K562 (cell line): ENCODE results near the gene ASCL3. TPM values are rescaled to one million over a fixed set of nuclear protein-coding genes. Genes with fewer than 3 reads are reported as not detected.

Experiments
- ATAC-seq: fragments of 200-7000 bp; cut with Tn5 transposase; 3 replicates; pipeline ENCODE4 v1.9.1; 2020; ENCODE audit warnings: moderate library complexity
- BruUV-seq: library from RNA; stranded (reverse); fragments of 400-500 nt; replicated peaks from 2 replicates; lab custom pipeline; 2021; lab: Mats Ljungman, UMichigan
- CTCF ChIA-PET: fragments of 300-600 bp; formaldehyde crosslinking; extraction: SDS; loops from one replicate; lab custom pipeline; 2021; ENCODE audit warnings: low intra/inter-chr PET ratio; lab: Yijun Ruan, JAX
- POLR2A ChIA-PET: fragments of 300-600, 350-650 bp; sonication (Branson Sonifier 250); formaldehyde crosslinking; extraction: SDS; loops from one replicate; lab custom pipeline; 2021; ENCODE audit warnings: antibody characterized with exemption, inconsistent platforms; lab: Yijun Ruan, JAX
- DNase-seq, 4 experiments: peaks; one replicate each; pipeline versions ENCODE4 v3.0.0 to v3.0.0-alpha.2; 2011 to 2018; ENCODE audit warnings: low spot score in 3 of 4, mixed read lengths in 3 of 4; ENCODE audit errors: extremely low read depth in 1 of 4
- FAIRE-seq: peaks from 2 replicates; lab custom pipeline; 2011; peaks lifted over from hg19 to GRCh38; lab: Jason Lieb, UNC
- H2AFZ ChIP-seq: 2 replicates; pipeline ENCODE4 v1.6.0; 2011; ENCODE audit warnings: low read depth, low read length, control low read depth, inconsistent platforms
- H3K27ac ChIP-seq: fragments of 200-600 bp; 3 replicates; pipeline ENCODE4 v1.8.0; 2011; ENCODE audit warnings: low read depth, mild to moderate bottlenecking, control low read depth, inconsistent platforms, low read length, moderate library complexity, mixed read lengths; ENCODE audit errors: extremely low read depth
- H3K27me3 ChIP-seq, 2 experiments: fragments of 300-600 bp in 1 of 2; 2 replicates in 1 of 2; 3 replicates in 1 of 2; pipeline versions ENCODE4 v1.6.0 to v1.8.0; 2011; ENCODE audit warnings: inconsistent platforms in 2 of 2, low read length in 2 of 2, mild to moderate bottlenecking in 1 of 2, mixed read lengths in 1 of 2, moderate library complexity in 1 of 2; ENCODE audit not compliant: control insufficient read depth in 2 of 2, insufficient read depth in 2 of 2
- H3K36me3 ChIP-seq: fragments of 300-600 bp; 3 replicates; pipeline ENCODE4 v1.8.0; 2011; ENCODE audit warnings: mild to moderate bottlenecking, low read length, inconsistent platforms; ENCODE audit not compliant: control insufficient read depth, insufficient read depth
- H3K4me1 ChIP-seq, 2 experiments: fragments of 200-600 bp in 1 of 2; replicated peaks in 1 of 2; 2 replicates in 1 of 2; 3 replicates in 1 of 2; pipeline versions ENCODE4 v1.5.1 to v1.8.0; 2011; ENCODE audit warnings: inconsistent platforms in 2 of 2, low read length in 2 of 2, mild to moderate bottlenecking in 1 of 2, mixed read lengths in 1 of 2, moderate library complexity in 1 of 2; ENCODE audit not compliant: control insufficient read depth in 2 of 2, insufficient read depth in 2 of 2
- H3K4me2 ChIP-seq: 2 replicates; pipeline ENCODE4 v1.6.1; 2011; ENCODE audit warnings: low read length, control low read depth, inconsistent platforms, mixed read lengths; ENCODE audit not compliant: insufficient read depth
- H3K4me3 ChIP-seq: fragments of 200-600 bp; sonication (generic), shearing (Covaris generic); 2 replicates; pipeline ENCODE4 v1.5.1; 2016; ENCODE audit warnings: control low read depth, inconsistent platforms
- H3K79me2 ChIP-seq: fragments of 200-600 bp; 3 replicates; pipeline ENCODE4 v1.8.0; 2011; ENCODE audit warnings: low read length, inconsistent platforms; ENCODE audit not compliant: control insufficient read depth, insufficient read depth
- H3K9ac ChIP-seq, 2 experiments: 2 replicates each; pipeline versions ENCODE4 v1.6.0 to v1.6.1; 2011; ENCODE audit warnings: low read depth in 2 of 2, low read length in 2 of 2, control low read depth in 1 of 2, inconsistent platforms in 1 of 2, mild to moderate bottlenecking in 1 of 2, mixed read lengths in 1 of 2; ENCODE audit not compliant: insufficient read depth in 1 of 2
- H3K9me1 ChIP-seq: one replicate; pipeline ENCODE4 v1.6.0; 2011; ENCODE audit warnings: inconsistent platforms, mild to moderate bottlenecking, low read length, moderate library complexity; ENCODE audit not compliant: control insufficient read depth, insufficient read depth
- H3K9me3 ChIP-seq: replicated peaks from 2 replicates; pipeline ENCODE4 v1.5.1; 2011; ENCODE audit warnings: low read depth, low read length, inconsistent platforms; ENCODE audit not compliant: control insufficient read depth, insufficient read depth
- H4K20me1 ChIP-seq: replicated peaks from 2 replicates; pipeline ENCODE4 v1.6.1; 2011; ENCODE audit warnings: low read length, inconsistent platforms, mixed read lengths; ENCODE audit not compliant: control insufficient read depth, insufficient read depth
- NUFIP1 ChIP-seq: fragments of 450-650 bp; IDR thresholded peaks from 2 replicates; pipeline ENCODE4 v1.6.1; 2018; ENCODE audit not compliant: partially characterized antibody
- TEAD4 ChIP-seq, 2 experiments: sonication (generic) in 1 of 2; formaldehyde crosslinking in 1 of 2; IDR thresholded peaks; 2 replicates each; pipeline versions ENCODE4 v1.6.1 to v1.8.0; 2012 to 2022; ENCODE audit warnings: borderline replicate concordance in 1 of 2, inconsistent platforms in 1 of 2, low read length in 1 of 2, mild to moderate bottlenecking in 1 of 2, missing genetic modification reagents in 1 of 2
- ZBTB17 ChIP-seq: fragments of 450-650 bp; formaldehyde crosslinking; IDR thresholded peaks from 2 replicates; pipeline ENCODE4 v1.4.0; 2020; ENCODE audit warnings: mild to moderate bottlenecking
- ZC3H11A ChIP-seq: IDR thresholded peaks from 2 replicates; pipeline ENCODE4 v1.6.1; 2012; ENCODE audit warnings: low read depth, low read length, improper control_type of control experiment
- ZC3H4 ChIP-seq: sonication (generic); formaldehyde crosslinking; IDR thresholded peaks from 2 replicates; pipeline ENCODE4 v1.9.0; 2021; ENCODE audit warnings: missing genetic modification reagents, borderline replicate concordance
- ZNF584 ChIP-seq: fragments of 200-800 bp; sonication (Bioruptor generic); IDR thresholded peaks from 2 replicates; pipeline ENCODE4 v1.6.1; 2016; ENCODE audit warnings: low read depth, mild to moderate bottlenecking, missing genetic modification characterization, missing compliant biosample characterization
- WGBS: fragments of 100-300 bp; shearing (Covaris generic); methylation state at CpG from one replicate; pipeline ENCODE4 v1.1.6; 2016; ENCODE audit warnings: low coverage, mixed read lengths; ENCODE audit not compliant: insufficient coverage; ENCODE audit errors: missing lambda C conversion rate; 5-methylcytosine and 5-hydroxymethylcytosine counted together
- in situ Hi-C: fragments of 300-500 bp; cut with MboI; formaldehyde crosslinking; loops from 4 replicates; pipeline ENCODE4 v1.15.0; 2018; ENCODE audit warnings: inconsistent platforms, mixed read lengths
- intact Hi-C: fragments of 100-400 bp; cut with micrococcal nuclease; formaldehyde crosslinking; loops from 2 replicates; pipeline ENCODE4 v1.14.2; 2022
- polyA plus RNA-seq, 8 experiments: library from polyadenylated mRNA; depleted of rRNA in 4 of 8; stranded (reverse) in 5 of 8; unstranded in 3 of 8; fragments of >200 nt; fragmentation: Nextera tagmentation in 2 of 8; fragmentation: Illumina TruSeq in 1 of 8; extraction: Ambion mirVana in 2 of 8; extraction: Trizol in 1 of 8; gene quantifications; 2 replicates each; pipeline versions ENCODE4 v1.2.1 to v1.2.3, GENCODE V29; 2011 to 2014; ENCODE audit warnings: inconsistent platforms in 1 of 8, missing spikeins in 1 of 8
- total RNA-seq, 7 experiments: library from RNA; depleted of rRNA in 6 of 7; stranded (reverse); fragments of >200 nt in 6 of 7; fragmentation: Illumina TruSeq in 2 of 7; extraction: Trizol in 2 of 7; gene quantifications; 2 replicates each; pipeline versions ENCODE4 v1.2.1 to v1.2.3, GENCODE V29; 2011 to 2021; ENCODE audit warnings: low replicate concordance in 1 of 7

ASCL3 gene
- total and polyA plus RNA-seq, 9 of the 15 experiments (the other 6 are each of a cell fraction or from before 2014, with no cell fraction given), result not detected

DNA sequence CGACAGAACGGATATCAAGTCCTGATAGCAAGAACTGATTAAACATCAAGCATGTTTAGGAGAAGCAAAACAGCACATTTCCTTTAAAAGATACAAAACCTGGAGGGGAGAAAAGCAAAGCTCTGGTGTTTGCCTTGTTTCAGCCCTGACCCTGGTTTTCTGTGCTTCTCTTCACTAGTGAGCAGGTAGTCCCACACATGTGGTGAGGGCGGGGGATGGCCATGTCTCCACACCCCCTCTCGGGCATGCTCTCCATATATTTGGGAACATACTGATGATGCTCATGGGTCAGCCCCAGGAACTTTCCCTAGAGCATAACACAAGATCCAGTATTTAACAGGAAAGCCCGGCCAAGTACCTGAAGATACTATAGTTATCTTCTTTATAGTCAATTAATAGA, 20.1 kb downstream of the ASCL3 start:
- no peak overlapping the region for H2AFZ ChIP-seq
- TF ChIP-seq ZNF584 (CRISPR knock-in tag) (no peak), ZC3H11A (no peak), ZC3H4 (no peak), NUFIP1 (no peak), TEAD4 (IDR thresholded peaks at IDR 0.05; ENCODE audit: low read length) (no peak), TEAD4 (CRISPR knock-in tag; IDR thresholded peaks at IDR 0.05; ENCODE audit: borderline replicate concordance) (no peak), ZBTB17 (CRISPR knock-in tag) (no peak)
- no peaks in the 10 kb centered on the region for H4K20me1 ChIP-seq
- H3K27me3 ChIP-seq, result no peaks in the 10 kb centered on the region
- H3K4me1 ChIP-seq, result no peaks in the 10 kb centered on the region
- CTCF ChIA-PET, result no interaction called here
- in situ Hi-C loops, result no loop called here
- peak in 1 of 4 experiments; percentile 6 for DNase-seq
- ATAC-seq, result no peak
- BruUV-seq, result no TSS peak
- H3K4me3 ChIP-seq, result no peak overlapping the region
- H3K27ac ChIP-seq, result no peak overlapping the region
- intact Hi-C loops, result no loop called here
- H3K4me2 ChIP-seq, result no peak overlapping the region
- H3K9me3 ChIP-seq, result no peaks in the 10 kb centered on the region
- H3K9me1 ChIP-seq, result no peaks in the 10 kb centered on the region
- H3K36me3 ChIP-seq, result peaks cover 50% of the 10 kb centered on the region
- H3K9ac ChIP-seq, result no peak overlapping the region
- H3K79me2 ChIP-seq, result no peaks in the 10 kb centered on the region
- WGBS, result 81% methylated on average over 5 of the region's 5 CpGs
- FAIRE-seq, result no peak
- POLR2A ChIA-PET, result interaction anchor here (0.7 kb wide), 1 partner anchor 166 kb away, joined by 3 read pairs; no protein-coding TSS in a partner anchor
